Spleen (tissue), 3 donors: ENCODE results near the gene TTC28.

Experiments
- POLR2A ChIP-seq, 3 donors: fragments of 450-650 bp; IDR thresholded peaks; one replicate each; pipeline ENCODE4 v1.5.1; 2017; ENCODE audit warnings: antibody characterized with exemption in 3 of 3, mild to moderate bottlenecking in 1 of 3
- POLR2AphosphoS5 ChIP-seq, 3 donors: sonication (generic); formaldehyde crosslinking; IDR thresholded peaks; one replicate each; pipeline ENCODE4 v1.5.1; 2017; ENCODE audit warnings: antibody characterized with exemption in 3 of 3

DNA sequence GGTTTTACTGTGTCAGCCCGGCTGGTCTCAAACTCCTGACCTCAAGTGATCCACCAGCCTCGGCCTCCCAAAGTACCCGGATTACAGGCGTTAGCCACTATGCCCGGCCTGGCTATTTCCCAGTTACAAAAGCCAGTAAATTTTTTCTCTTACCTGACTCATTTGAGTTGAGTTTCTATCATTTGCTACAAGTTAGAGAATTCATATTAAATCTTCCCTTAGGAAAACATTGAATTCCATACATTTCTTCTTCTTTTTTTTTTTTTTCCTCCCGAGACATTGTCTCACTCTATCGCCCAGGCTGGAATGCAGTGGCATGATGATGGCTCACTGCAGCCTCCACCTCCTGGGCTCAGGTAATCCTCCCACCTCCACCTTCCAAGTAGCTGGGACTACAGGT, 36.0 kb upstream of the TTC28 start:
- TF ChIP-seq POLR2A (IDR thresholded peaks at IDR 0.05): no peak
- TF ChIP-seq POLR2AphosphoS5 (IDR thresholded peaks at IDR 0.05): no peak
